ENCODE results near the gene MAL.

MAL gene

GRCh38 chr2:95005726-95006125 lies 19.8 kb upstream of the MAL start:
- TF ChIP-seq ZFX (IDR thresholded peaks at IDR 0.05) (no peak), CTCF (conservative IDR thresholded peaks at IDR 0.05) (no peak)

GRCh38 chr2:95006588-95006987 lies 18.9 kb upstream of the MAL start:
- TF ChIP-seq CTCF (conservative IDR thresholded peaks at IDR 0.05) (no peak), ZFX (IDR thresholded peaks at IDR 0.05) (no peak)

More at GRCh38 chr2:95005726-95006125, 19.8 kb upstream of the MAL start:
- H3K27ac ChIP-seq, result no peak overlapping the region

GRCh38 chr2:95007031-95007609 lies 18.4 kb upstream of the MAL start:
- no peak overlapping the region for H3K27ac ChIP-seq
- TF ChIP-seq ZFX (IDR thresholded peaks at IDR 0.05), result no peak
- no peak for TF ChIP-seq CTCF (conservative IDR thresholded peaks at IDR 0.05)

More at GRCh38 chr2:95006588-95006987, 18.9 kb upstream of the MAL start:
- H3K27ac ChIP-seq, result no peak overlapping the region

GRCh38 chr2:95007822-95008221 lies 17.7 kb upstream of the MAL start:
- no peak for TF ChIP-seq ZFX (IDR thresholded peaks at IDR 0.05)
- TF ChIP-seq CTCF (conservative IDR thresholded peaks at IDR 0.05), result no peak
- no peak overlapping the region for H3K27ac ChIP-seq

GRCh38 chr2:95008306-95008705 lies 17.2 kb upstream of the MAL start:
- TF ChIP-seq CTCF (conservative IDR thresholded peaks at IDR 0.05) (no peak), ZFX (IDR thresholded peaks at IDR 0.05) (no peak)
- H3K27ac ChIP-seq, result no peak overlapping the region

GRCh38 chr2:95008996-95009395 lies 16.5 kb upstream of the MAL start:
- no peak for TF ChIP-seq CTCF (conservative IDR thresholded peaks at IDR 0.05)
- TF ChIP-seq ZFX (IDR thresholded peaks at IDR 0.05), result no peak
- no peak overlapping the region for H3K27ac ChIP-seq

GRCh38 chr2:95009412-95009811 lies 16.1 kb upstream of the MAL start:
- no peak for TF ChIP-seq CTCF (conservative IDR thresholded peaks at IDR 0.05)
- TF ChIP-seq ZFX (IDR thresholded peaks at IDR 0.05), result no peak
- no peak overlapping the region for H3K27ac ChIP-seq

All from C4-2B (cell line).